Tibial nerve (tissue), 4 donors: ENCODE data around the gene ILKAP.

ENCODE experiments used
- EP300 ChIP-seq, 2 donors: sonication (generic); formaldehyde crosslinking; IDR thresholded peaks; one replicate each; pipeline ENCODE4 v1.6.1; 2017; ENCODE audit warnings: antibody characterized with exemption in 2 of 2, mild to moderate bottlenecking in 1 of 2
- TF ChIP-seq, protein P1 (sequence below), 5 experiments: fragments of 200-600 bp in 3 of 5; fragments of 450-650 bp in 2 of 5; sonication (generic) in 3 of 5; IDR thresholded peaks; one replicate each; pipeline ENCODE4 v1.5.1; 2016 to 2019; ENCODE audit warnings: antibody characterized with exemption in 5 of 5, mild to moderate bottlenecking in 3 of 5, moderate library complexity in 2 of 5

DNA sequence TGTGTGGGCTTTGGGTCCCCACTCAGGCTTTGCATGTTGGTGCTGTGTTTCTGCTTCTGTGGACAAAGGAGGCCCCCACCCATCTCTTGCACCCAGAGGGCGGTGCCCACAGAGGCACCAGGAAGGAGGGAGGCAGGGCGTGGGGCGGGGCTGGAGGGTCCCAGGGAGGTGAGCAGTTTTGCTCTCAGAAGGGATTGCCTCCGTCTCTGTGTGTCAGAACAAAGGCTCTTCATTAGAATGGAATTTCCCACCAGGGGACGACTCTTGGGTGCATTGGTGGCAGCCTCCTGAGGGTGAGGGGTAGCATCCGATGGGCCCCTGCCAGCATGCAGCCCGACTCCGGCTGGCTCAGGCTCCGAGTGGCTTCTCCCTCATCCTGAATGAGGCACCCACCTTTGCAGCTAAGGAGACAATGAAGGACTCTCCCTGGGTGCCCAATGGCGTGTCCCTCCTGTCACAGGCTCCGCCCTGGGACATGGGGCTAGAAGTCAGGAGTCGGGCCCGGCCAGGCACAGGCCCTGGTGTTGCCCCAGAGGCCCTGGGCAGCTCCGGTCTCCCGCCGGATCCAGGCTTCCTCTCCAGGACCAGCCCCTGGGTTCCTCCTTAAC lies 51.8 kb downstream of the ILKAP start:
- TF ChIP-seq, protein P1, sequence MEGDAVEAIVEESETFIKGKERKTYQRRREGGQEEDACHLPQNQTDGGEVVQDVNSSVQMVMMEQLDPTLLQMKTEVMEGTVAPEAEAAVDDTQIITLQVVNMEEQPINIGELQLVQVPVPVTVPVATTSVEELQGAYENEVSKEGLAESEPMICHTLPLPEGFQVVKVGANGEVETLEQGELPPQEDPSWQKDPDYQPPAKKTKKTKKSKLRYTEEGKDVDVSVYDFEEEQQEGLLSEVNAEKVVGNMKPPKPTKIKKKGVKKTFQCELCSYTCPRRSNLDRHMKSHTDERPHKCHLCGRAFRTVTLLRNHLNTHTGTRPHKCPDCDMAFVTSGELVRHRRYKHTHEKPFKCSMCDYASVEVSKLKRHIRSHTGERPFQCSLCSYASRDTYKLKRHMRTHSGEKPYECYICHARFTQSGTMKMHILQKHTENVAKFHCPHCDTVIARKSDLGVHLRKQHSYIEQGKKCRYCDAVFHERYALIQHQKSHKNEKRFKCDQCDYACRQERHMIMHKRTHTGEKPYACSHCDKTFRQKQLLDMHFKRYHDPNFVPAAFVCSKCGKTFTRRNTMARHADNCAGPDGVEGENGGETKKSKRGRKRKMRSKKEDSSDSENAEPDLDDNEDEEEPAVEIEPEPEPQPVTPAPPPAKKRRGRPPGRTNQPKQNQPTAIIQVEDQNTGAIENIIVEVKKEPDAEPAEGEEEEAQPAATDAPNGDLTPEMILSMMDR (IDR thresholded peaks at IDR 0.05), result no peak
- TF ChIP-seq EP300 (IDR thresholded peaks at IDR 0.05), result no peak
